ENCODE results near the gene WHRN. TPM values are rescaled to one million over a fixed set of nuclear protein-coding genes. Genes with fewer than 3 reads are reported as not detected.

The WHRN gene
- total RNA-seq, 2 experiments from 2014 or later = 0.19 to 2.1 TPM

- CTCF ChIA-PET (ENCODE audit: unreplicated experiment) = no interaction called here
- BruUV-seq (replicated peaks) = no TSS peak
- no peak overlapping the region for H3K4me2 ChIP-seq (ENCODE audit: low read length)
- no peak overlapping the region for H3K27ac ChIP-seq (ENCODE audit: low read depth, low read length, poor library complexity, severe bottlenecking)
- TF ChIP-seq CTCF (conservative IDR thresholded peaks at IDR 0.05; ENCODE audit: low read length) (no peak), EZH2phosphoT487 (IDR thresholded peaks at IDR 0.05; ENCODE audit: borderline replicate concordance, low read depth, low read length) (no peak)
- intact Hi-C loops (cut with micrococcal nuclease; ENCODE audit: unreplicated experiment) = no loop called here
- no peaks in the 10 kb centered on the region for H3K9me3 ChIP-seq (ENCODE audit: low read length)
- no peak overlapping the region for H3K4me3 ChIP-seq (ENCODE audit: low read depth, low read length, poor library complexity, severe bottlenecking)
- no peaks in the 10 kb centered on the region for H3K36me3 ChIP-seq (ENCODE audit: insufficient read depth, low read length)
- no peaks in the 10 kb centered on the region for H3K79me2 ChIP-seq (ENCODE audit: insufficient read depth, low read depth, low read length)
- H2AFZ ChIP-seq (ENCODE audit: low read length) = no peak overlapping the region
- POLR2A ChIA-PET = no interaction called here
- no peaks in the 10 kb centered on the region for H4K20me1 ChIP-seq (ENCODE audit: insufficient read depth, low read length)
- peaks cover 3% of the 10 kb centered on the region for H3K4me1 ChIP-seq (ENCODE audit: insufficient read depth, low read length, poor library complexity, severe bottlenecking)
- no peak for DNase-seq (ENCODE audit: low spot score)
- no peaks in the 10 kb centered on the region for H3K9me2 ChIP-seq (ENCODE audit: insufficient read depth, low read length)
Observed at GRCh38 chr9:114511978-114512874, 7.0 kb upstream of the WHRN start.

- ChIA-PET POLR2A (interaction anchor here (0.9 kb wide), 1 partner anchor 101 kb away, joined by 3 read pairs; no protein-coding TSS in a partner anchor), CTCF (ENCODE audit: unreplicated experiment) (interaction anchor here (1.6 kb wide), 1 partner anchor 21 kb away, joined by 6 read pairs; no protein-coding TSS in a partner anchor)
- H3K4me3 ChIP-seq (ENCODE audit: low read depth, low read length, poor library complexity, severe bottlenecking) = no peak overlapping the region
- no peaks in the 10 kb centered on the region for H4K20me1 ChIP-seq (ENCODE audit: insufficient read depth, low read length)
- no peaks in the 10 kb centered on the region for H3K9me3 ChIP-seq (ENCODE audit: low read length)
- H3K4me2 ChIP-seq (ENCODE audit: low read length) = no peak overlapping the region
- DNase-seq (ENCODE audit: low spot score) = peak; percentile 64
- TF ChIP-seq CTCF (conservative IDR thresholded peaks at IDR 0.05; ENCODE audit: low read length) (peak; percentile 81), EZH2phosphoT487 (IDR thresholded peaks at IDR 0.05; ENCODE audit: borderline replicate concordance, low read depth, low read length) (no peak)
- H3K79me2 ChIP-seq (ENCODE audit: insufficient read depth, low read depth, low read length) = no peaks in the 10 kb centered on the region
- H3K4me1 ChIP-seq (ENCODE audit: insufficient read depth, low read length, poor library complexity, severe bottlenecking) = peaks cover 23% of the 10 kb centered on the region
- no peaks in the 10 kb centered on the region for H3K36me3 ChIP-seq (ENCODE audit: insufficient read depth, low read length)
- no peaks in the 10 kb centered on the region for H3K9me2 ChIP-seq (ENCODE audit: insufficient read depth, low read length)
- H2AFZ ChIP-seq (ENCODE audit: low read length) = no peak overlapping the region
- intact Hi-C loops (cut with micrococcal nuclease; ENCODE audit: unreplicated experiment) = loop anchor here (1.0 to 2.0 kb wide), 3 partner anchors 20 to 103 kb away; no protein-coding TSS in a partner anchor
- BruUV-seq (replicated peaks) = no TSS peak
- no peak overlapping the region for H3K27ac ChIP-seq (ENCODE audit: low read depth, low read length, poor library complexity, severe bottlenecking)
Observed at GRCh38 chr9:114507726-114508125, 2.5 kb upstream of the WHRN start.

GRCh38 chr9:114506082-114506390, 763 bp upstream of the WHRN start:
- no peaks in the 10 kb centered on the region for H3K79me2 ChIP-seq (ENCODE audit: insufficient read depth, low read depth, low read length)
- intact Hi-C loops (cut with micrococcal nuclease; ENCODE audit: unreplicated experiment) = loop anchor here (2.0 kb wide), 1 partner anchor 101 kb away; no protein-coding TSS in a partner anchor
- POLR2A ChIA-PET = interaction anchor here (0.6 kb wide), 1 partner anchor 895 kb away, joined by 3 read pairs; no protein-coding TSS in a partner anchor
- peak overlapping the region; percentile 66 for H3K4me2 ChIP-seq (ENCODE audit: low read length)
- H3K4me3 ChIP-seq (ENCODE audit: low read depth, low read length, poor library complexity, severe bottlenecking) = peak overlapping the region; percentile 66
- H3K36me3 ChIP-seq (ENCODE audit: insufficient read depth, low read length) = no peaks in the 10 kb centered on the region
- H4K20me1 ChIP-seq (ENCODE audit: insufficient read depth, low read length) = no peaks in the 10 kb centered on the region
- H3K4me1 ChIP-seq (ENCODE audit: insufficient read depth, low read length, poor library complexity, severe bottlenecking) = peaks cover 28% of the 10 kb centered on the region
- TF ChIP-seq CTCF (conservative IDR thresholded peaks at IDR 0.05; ENCODE audit: low read length) (no peak), EZH2phosphoT487 (IDR thresholded peaks at IDR 0.05; ENCODE audit: borderline replicate concordance, low read depth, low read length) (no peak)
- no peak for DNase-seq (ENCODE audit: low spot score)
- no peaks in the 10 kb centered on the region for H3K9me3 ChIP-seq (ENCODE audit: low read length)
- BruUV-seq (replicated peaks) = no TSS peak
- H3K9me2 ChIP-seq (ENCODE audit: insufficient read depth, low read length) = no peaks in the 10 kb centered on the region
- H2AFZ ChIP-seq (ENCODE audit: low read length) = peak overlapping the region; percentile 50; the same call in 1 of the 2 replicates
- CTCF ChIA-PET (ENCODE audit: unreplicated experiment) = no interaction called here
- H3K27ac ChIP-seq (ENCODE audit: low read depth, low read length, poor library complexity, severe bottlenecking) = no peak overlapping the region

Measured in OCI-LY7 (cell line).